ENCODE measurements around the gene PCDH15.

DNA sequence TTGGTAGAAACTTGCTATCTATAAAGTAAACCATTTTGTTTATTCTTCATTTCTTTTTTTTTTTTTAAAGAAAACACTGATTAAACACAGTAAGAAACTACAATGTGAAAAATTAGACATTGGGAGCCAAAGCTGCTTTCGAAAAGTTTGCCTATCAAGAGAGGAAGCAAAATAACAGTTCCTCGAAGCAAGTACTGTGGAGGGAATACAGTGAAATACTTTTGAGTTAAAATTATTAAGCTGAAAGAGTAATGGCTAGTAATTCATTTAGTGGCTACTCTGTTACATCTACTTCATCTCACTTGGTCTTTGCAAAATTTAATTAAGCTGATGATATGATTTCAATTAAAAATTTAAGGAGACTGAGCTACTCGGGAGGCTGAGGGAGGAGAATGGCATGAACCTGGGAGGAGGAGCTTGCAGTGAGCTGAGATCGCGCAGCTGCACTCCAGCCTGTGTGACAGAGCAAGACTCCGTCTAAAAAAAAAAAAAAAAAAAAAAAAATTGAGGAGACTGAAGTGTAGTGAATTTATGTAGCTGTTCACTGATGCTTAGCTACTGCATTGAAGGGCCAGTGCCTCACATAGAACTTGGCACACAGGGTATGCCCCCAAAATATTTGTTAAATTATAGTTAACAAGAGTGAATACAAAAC, 1046.3 kb downstream of the PCDH15 start:
- TF ChIP-seq, protein P1, sequence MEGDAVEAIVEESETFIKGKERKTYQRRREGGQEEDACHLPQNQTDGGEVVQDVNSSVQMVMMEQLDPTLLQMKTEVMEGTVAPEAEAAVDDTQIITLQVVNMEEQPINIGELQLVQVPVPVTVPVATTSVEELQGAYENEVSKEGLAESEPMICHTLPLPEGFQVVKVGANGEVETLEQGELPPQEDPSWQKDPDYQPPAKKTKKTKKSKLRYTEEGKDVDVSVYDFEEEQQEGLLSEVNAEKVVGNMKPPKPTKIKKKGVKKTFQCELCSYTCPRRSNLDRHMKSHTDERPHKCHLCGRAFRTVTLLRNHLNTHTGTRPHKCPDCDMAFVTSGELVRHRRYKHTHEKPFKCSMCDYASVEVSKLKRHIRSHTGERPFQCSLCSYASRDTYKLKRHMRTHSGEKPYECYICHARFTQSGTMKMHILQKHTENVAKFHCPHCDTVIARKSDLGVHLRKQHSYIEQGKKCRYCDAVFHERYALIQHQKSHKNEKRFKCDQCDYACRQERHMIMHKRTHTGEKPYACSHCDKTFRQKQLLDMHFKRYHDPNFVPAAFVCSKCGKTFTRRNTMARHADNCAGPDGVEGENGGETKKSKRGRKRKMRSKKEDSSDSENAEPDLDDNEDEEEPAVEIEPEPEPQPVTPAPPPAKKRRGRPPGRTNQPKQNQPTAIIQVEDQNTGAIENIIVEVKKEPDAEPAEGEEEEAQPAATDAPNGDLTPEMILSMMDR (IDR thresholded peaks at IDR 0.05; ENCODE audit: insufficient read depth, low read length, poor library complexity, severe bottlenecking): no peak
- TF ChIP-seq EZH2phosphoT487 (conservative IDR thresholded peaks at IDR 0.05; ENCODE audit: low read length): no peak
